Fibroblast of the aortic adventitia (primary cell): ENCODE measurements around the gene BTBD19. TPM values are rescaled to one million over a fixed set of nuclear protein-coding genes. Genes with fewer than 3 reads are reported as not detected.

Experiments used
- DNase-seq: peaks from one replicate; pipeline ENCODE4 v3.0.0-alpha.2; 2010; ENCODE audit warnings: low read depth
- H3K4me3 ChIP-seq: 2 replicates; pipeline ENCODE4 v1.5.1; 2011; ENCODE audit warnings: low read depth, mild to moderate bottlenecking, control low read depth, low read length, moderate library complexity
- total RNA-seq: library from RNA; depleted of rRNA; stranded (reverse); fragments of >200 nt; gene quantifications from 2 replicates; pipeline ENCODE4 v1.2.3, GENCODE V29; 2012; ENCODE audit warnings: low replicate concordance
- TF ChIP-seq, protein P1 (sequence below): IDR thresholded peaks from 2 replicates; pipeline ENCODE4 v1.5.1; 2011; ENCODE audit warnings: mild to moderate bottlenecking, low read length, control low read depth, inconsistent platforms; ENCODE audit not compliant: insufficient read depth

BTBD19 gene
- total RNA-seq, 1 donor = 5.4 TPM

DNA sequence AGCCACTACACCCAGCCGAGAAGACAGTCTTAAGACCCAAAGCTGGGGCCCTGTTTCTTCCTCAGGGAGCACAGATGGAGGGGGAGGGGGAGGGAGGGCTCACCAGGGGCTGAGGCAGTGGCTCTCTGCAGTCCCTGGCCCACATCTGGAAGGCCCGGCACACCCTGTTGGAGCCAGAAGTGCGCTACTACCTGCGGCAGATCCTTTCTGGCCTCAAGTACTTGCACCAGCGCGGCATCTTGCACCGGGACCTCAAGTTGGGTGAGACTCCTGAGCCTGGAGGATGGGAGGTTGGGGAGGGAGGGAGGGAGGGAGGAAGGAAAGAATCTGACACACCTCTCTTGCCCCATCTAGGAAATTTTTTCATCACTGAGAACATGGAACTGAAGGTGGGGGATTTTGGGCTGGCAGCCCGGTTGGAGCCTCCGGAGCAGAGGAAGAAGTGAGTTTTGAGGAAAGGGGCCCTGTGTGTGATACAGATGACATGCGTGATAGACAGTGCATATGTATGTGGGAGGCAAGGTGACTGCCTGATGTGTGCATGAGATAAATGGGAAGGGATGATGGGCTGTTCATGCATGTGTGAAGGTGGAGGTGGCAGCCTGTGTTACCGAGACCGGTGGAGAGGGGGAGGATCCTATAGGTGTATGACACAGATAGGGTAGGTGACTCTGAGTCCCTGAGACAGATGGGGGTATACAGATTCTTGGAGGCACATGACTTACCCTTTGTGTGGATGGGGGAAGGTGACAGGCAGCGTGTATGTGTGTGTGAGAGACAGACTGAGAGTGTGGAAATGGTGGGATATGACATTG lies 6.6 kb upstream of the BTBD19 start:
- peak overlapping the region; percentile 93 for H3K4me3 ChIP-seq
- TF ChIP-seq, protein P1, sequence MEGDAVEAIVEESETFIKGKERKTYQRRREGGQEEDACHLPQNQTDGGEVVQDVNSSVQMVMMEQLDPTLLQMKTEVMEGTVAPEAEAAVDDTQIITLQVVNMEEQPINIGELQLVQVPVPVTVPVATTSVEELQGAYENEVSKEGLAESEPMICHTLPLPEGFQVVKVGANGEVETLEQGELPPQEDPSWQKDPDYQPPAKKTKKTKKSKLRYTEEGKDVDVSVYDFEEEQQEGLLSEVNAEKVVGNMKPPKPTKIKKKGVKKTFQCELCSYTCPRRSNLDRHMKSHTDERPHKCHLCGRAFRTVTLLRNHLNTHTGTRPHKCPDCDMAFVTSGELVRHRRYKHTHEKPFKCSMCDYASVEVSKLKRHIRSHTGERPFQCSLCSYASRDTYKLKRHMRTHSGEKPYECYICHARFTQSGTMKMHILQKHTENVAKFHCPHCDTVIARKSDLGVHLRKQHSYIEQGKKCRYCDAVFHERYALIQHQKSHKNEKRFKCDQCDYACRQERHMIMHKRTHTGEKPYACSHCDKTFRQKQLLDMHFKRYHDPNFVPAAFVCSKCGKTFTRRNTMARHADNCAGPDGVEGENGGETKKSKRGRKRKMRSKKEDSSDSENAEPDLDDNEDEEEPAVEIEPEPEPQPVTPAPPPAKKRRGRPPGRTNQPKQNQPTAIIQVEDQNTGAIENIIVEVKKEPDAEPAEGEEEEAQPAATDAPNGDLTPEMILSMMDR = no peak
- peak; percentile 39 for DNase-seq

DNA sequence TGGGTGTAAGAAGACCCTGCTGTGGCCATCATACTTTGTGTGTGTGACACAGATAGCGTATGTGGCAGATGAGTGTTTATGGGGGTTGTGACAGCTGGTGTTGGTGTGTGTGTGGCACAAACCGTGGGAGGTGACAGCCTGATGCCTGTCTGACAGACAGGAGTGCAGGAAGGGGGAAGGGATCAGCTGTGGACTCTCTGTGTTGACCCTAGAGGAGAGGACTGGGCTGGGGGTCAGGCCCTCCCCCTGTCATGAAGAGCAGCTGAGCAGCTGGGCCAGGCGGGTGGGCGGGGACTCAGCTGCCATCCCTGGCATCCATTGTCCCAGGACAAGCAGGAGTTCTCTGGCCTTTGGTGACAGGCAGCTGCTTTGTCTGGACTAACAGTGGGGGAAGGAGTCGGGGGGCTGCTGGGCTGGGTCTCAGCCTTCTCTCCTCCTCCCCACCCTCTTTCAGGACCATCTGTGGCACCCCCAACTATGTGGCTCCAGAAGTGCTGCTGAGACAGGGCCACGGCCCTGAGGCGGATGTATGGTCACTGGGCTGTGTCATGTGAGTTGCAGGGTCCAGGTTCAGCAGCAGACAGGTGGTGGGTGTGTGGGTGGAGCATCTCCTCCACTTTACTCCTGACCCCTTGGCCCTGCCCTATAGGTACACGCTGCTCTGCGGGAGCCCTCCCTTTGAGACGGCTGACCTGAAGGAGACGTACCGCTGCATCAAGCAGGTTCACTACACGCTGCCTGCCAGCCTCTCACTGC lies 5.8 kb upstream of the BTBD19 start:
- DNase-seq = no peak

DNA sequence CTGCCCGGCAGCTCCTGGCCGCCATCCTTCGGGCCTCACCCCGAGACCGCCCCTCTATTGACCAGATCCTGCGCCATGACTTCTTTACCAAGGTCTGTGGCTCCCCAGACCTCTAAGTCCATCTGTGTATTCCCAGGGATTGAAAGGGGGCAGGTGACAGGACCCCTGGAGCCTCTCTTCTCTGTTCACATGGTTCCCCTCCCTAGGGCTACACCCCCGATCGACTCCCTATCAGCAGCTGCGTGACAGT lies 5.3 kb upstream of the BTBD19 start:
- peak overlapping the region; percentile 93 for H3K4me3 ChIP-seq

More for the DNA sequence above, 5.8 kb upstream of the BTBD19 start:
- peak overlapping the region; percentile 93 for H3K4me3 ChIP-seq
- TF ChIP-seq, protein P1 = no peak

DNA sequence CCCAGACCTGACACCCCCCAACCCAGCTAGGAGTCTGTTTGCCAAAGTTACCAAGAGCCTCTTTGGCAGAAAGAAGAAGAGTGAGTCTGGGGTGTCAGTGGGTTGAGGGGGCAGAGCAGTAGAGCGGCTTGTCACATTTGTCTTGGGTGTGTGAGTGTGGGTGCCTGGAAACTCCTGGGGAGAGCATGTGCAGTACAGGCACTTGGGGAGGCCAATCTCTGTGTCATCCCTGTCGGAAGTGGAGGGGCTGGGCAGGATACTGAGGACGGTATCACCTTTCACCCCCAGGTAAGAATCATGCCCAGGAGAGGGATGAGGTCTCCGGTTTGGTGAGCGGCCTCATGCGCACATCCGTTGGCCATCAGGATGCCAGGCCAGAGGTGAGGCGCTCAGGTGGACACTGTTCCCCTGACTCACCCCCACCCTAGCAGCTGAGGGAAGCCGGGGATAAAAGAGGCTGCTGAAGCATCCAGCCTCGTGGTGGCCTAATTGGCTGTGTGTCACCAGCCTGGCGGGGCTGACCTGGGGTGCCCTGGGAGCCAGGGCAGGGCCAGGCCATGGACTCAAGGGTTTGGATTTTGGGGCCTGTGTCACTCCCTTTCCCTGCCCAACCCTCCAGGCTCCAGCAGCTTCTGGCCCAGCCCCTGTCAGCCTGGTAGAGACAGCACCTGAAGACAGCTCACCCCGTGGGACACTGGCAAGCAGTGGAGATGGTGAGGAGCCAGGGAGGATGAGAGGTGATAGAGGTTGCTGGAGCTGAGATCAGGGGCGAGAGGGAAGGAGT lies 4.8 kb upstream of the BTBD19 start:
- DNase-seq = no peak
- TF ChIP-seq, protein P1 = no peak
- peak overlapping the region; percentile 93 for H3K4me3 ChIP-seq

More for the DNA sequence above, 5.3 kb upstream of the BTBD19 start:
- TF ChIP-seq, protein P1 = no peak
- DNase-seq = no peak

DNA sequence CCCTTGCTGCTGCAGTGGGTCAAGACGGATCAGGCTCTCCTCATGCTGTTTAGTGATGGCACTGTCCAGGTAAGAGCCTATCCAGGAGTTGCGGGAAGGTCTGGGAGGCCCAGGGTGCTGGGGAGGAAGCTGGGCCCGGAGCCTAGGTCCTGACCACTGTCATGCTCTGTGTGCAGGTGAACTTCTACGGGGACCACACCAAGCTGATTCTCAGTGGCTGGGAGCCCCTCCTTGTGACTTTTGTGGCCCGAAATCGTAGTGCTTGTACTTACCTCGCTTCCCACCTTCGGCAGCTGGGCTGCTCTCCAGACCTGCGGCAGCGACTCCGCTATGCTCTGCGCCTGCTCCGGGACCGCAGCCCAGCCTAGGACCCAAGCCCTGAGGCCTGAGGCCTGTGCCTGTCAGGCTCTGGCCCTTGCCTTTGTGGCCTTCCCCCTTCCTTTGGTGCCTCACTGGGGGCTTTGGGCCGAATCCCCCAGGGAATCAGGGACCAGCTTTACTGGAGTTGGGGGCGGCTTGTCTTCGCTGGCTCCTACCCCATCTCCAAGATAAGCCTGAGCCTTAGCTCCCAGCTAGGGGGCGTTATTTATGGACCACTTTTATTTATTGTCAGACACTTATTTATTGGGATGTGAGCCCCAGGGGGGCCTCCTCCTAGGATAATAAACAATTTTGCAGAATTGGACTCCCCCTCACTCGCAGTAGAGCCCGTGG lies 2.9 kb upstream of the BTBD19 start:
- DNase-seq = no peak
- TF ChIP-seq, protein P1 = peak; percentile 18
- H3K4me3 ChIP-seq = no peak overlapping the region

DNA sequence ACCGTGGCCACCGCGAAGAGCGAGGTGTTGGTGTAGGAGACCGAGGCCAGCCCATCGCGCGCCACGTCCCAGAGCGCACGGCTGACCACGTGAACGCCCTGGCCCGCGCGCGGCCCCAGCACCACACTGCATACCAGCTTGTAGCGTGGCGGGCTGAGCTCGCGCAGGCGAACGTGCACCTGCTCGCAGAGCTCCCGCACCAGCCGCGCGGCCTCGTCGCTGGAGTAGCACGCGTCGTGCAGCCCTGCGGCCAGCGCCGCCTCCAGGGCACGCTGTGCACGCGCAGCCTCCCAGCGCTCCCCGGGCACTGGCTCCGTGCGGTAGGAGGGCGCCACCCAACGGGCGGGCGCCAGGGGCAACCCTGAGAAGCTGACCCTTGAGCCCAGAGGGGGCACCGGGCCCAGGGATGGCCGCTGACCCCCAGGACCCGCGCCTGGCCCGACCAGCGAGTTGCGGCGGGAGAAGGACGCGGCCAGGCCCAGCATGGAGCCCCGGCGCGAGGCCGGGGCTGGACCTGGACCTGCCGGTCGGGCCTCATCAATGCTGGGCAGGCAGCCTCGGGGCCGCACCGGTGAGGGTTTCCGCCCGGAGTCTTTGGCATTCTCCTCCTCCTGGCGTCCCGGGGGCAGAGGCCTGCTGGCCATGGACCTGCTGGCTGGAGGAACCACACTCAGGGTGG lies 2.2 kb upstream of the BTBD19 start:
- peak overlapping the region; percentile 35 for H3K4me3 ChIP-seq
- TF ChIP-seq, protein P1 = no peak
- no peak for DNase-seq
